Renal pelvis (tissue), 4 donors: ENCODE measurements around the gene FARP1. TPM values are rescaled to one million over a fixed set of nuclear protein-coding genes. Genes with fewer than 3 reads are reported as not detected.
A peak's percentile ranks its signal among the peaks of the same experiment; 100 is the strongest.

Experiments
- DNase-seq: peaks from one replicate; pipeline ENCODE4 v3.0.0-alpha.2; 2013
- polyA plus RNA-seq, 3 donors: library from polyadenylated mRNA; unstranded; fragments of 120-200 nt; gene quantifications; one replicate each; pipeline ENCODE4 v1.2.1, GENCODE V29; 2013; ENCODE audit not compliant: insufficient read length in 3 of 3

FARP1 gene
- polyA plus RNA-seq, 3 donors = 249 to 303 (median 268) TPM

- no peak for DNase-seq
Measured at GRCh38 chr13:98459171-98459681, 316.3 kb downstream of the FARP1 start.

DNA sequence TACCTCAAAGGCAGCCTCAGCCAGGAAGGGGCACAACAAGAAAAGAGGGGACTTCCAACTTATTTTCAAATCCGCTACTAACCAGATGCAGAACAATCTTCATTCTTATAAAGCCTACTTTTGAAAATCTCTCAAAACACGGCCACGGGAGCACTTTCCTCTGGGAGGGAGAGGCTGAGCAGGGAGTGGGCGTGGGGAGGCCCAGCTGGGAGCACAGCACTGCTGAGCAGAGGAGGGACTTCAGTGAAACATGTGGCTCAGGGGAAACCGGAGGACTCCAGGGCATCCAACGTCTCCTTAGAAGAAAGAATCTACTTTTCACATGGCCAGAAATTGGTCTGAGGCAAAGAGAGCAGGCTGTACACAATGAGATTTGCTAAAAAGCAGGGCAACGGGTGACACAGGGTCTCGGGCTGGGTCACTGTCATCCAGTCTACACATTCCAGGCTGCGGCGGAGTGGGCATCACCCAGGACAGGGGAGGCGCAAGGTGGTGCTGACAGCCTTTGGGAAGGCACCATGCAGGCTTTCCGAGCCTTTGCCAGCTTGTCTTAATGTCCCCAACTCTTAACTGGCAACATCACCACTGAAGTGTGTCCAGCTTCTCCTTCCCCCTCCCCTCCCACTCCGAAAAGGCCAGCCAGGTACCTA, 317.0 kb downstream of the FARP1 start:
- DNase-seq = no peak

DNA sequence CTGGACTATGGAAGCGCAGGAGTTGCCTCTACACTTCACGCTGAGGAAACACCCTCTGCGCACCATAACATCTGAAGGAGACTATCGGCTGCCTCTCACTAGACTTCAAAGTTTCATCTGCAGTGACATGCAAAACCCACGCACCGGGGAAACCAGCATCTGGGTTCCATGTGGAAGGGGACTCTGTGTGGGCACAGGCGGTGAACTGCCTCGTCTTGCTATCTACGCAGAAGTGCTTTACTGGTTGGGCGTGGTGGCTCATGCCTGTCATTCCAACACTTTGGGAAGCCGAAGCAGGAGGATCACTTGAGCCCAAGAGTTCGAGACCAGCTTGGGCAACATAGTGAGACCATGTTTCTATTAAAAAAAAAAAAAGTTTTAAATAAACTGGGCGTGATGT, 317.6 kb downstream of the FARP1 start:
- no peak for DNase-seq

- no peak for DNase-seq
Measured at GRCh38 chr13:98461486-98462240, 318.8 kb downstream of the FARP1 start.

GRCh38 chr13:98462241-98462882, 319.5 kb downstream of the FARP1 start:
- no peak for DNase-seq

GRCh38 chr13:98462946-98463345, 320.1 kb downstream of the FARP1 start:
- DNase-seq = no peak

GRCh38 chr13:98466634-98467236, 323.8 kb downstream of the FARP1 start:
- no peak for DNase-seq

DNA sequence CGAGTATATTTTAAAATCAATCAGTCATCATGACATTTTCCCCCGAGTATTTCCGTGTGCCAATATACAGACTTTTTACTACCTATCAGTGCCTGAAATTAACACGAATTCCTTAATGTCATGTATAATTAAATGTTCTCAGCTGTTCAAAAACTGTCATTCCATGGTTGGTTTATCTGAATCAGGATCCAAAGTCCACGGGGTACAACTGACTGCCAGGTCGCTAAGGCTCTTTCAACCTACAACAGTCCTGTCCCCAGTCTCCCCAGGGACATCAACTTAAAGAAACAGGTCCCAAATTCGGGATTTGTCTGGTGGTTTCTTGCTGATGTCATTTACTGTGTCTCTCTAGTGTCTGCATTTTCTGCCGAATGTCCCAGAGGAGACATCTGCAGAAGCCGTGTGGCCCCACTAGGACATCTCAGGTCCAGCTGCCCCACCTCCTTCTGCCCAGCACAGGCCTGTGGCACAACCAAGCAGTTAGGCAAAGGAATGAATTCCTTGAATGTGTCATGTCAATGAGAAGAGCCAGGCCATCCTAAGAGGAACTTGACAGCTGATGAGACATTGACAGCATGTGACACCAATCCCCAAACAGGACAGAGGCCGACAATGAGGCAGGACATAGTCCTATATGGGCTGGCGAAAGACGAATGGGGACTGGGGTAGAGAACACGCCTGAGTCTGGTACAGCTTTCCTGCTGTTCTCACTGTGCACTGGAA, 324.5 kb downstream of the FARP1 start:
- no peak for DNase-seq

DNA sequence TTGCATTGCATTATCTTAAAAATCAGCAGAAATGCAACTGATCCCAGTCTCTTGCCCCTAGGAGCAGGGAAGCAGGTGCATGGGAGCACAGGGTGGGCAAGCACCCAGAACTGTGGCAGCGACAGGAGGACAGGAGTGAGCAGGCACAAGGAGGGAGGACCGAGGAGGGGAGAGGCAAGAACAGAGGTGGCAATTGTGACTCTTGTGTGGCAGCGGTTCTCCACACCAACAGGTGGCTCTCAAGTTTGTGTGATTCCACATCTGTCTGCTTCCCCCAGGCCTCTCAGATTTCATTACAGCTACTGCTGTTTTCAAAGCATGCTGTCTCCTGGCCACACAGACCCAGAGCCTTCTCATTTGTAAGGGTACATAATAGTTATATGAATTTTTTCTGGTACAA, 325.5 kb downstream of the FARP1 start:
- DNase-seq = no peak

GRCh38 chr13:98468929-98469328, 326.0 kb downstream of the FARP1 start:
- DNase-seq = no peak

DNA sequence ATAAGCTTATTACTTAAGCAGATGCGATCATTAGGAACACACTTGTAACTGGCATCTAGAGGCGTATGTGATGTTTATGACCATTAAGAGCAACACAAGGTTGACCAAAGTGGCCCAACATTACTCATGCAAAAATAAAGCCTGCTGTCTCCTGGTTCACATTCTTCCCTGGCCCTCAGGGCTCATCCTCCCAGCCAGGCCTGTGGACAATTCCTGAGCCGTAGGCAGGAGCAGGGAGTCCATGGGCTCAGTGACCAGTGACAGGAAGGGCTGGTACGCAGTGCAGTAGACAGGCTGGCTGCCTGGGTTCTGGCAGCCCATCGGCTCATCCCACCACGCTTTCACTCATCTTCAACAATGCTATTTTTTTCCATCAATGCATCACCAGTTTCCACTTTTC, 328.0 kb downstream of the FARP1 start:
- DNase-seq = no peak

DNA sequence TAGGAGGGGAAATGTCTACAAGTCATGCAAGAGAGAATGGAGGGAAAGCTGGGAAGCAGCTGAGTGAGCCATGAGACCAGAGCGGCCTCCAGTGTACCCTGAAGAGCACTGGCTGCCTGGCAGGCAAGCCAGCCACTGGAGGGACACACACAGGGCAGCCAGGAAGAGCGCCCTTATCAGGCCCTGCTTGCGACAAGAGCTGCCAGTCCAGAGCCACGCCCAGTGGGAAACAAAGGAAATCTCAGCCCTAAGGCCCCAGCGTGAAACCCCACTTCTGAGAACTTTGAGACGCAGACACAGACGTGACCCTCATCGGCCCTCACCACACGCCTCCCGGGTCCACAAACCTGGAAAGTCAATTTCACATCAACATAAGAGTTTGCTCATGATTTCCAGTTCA, 329.0 kb downstream of the FARP1 start:
- DNase-seq = no peak

- no peak for DNase-seq
Measured at GRCh38 chr13:98473135-98473787, 330.4 kb downstream of the FARP1 start.

DNA sequence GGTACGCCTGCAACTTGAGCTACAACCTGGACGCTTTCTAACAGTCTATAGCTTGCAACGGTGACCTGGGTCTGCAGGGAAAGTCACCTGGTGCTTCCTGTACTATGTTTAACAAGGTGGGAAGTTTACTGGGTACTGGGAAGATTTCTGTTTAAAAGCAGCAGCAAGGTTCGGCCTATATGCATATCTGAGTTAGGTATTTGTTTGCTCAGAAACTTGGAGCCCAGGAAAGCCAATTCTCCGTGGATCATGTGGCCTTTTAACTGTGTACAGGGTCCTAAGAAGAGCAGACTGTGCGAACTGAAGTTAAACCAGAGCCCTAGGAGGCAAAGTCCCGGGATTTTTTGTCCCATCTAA, 330.9 kb downstream of the FARP1 start:
- DNase-seq = no peak

DNA sequence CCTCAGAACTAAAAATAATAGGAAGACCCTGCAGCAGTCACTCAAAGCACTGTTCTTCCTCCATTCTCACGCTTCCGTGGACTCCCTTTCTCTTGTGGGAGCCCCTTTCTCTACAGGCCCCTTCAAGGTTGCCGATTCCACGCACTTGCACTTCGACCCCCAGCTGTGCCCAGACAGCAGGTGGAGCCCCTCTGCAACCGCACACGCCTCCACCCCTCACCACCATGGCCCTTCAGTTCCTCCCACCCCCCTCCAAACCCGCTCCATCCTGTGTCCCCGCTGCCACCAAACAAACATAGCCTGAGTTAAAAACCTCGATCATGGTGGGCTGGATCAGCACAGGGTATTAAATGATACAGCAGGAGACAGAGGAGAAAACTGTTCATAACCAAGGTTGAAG, 331.4 kb downstream of the FARP1 start:
- DNase-seq = no peak

GRCh38 chr13:98474761-98475160, 331.9 kb downstream of the FARP1 start:
- DNase-seq = no peak

GRCh38 chr13:98475522-98475921, 332.6 kb downstream of the FARP1 start:
- no peak for DNase-seq

GRCh38 chr13:98476106-98476505, 333.2 kb downstream of the FARP1 start:
- no peak for DNase-seq

GRCh38 chr13:98476538-98476966, 333.7 kb downstream of the FARP1 start:
- DNase-seq = no peak

DNA sequence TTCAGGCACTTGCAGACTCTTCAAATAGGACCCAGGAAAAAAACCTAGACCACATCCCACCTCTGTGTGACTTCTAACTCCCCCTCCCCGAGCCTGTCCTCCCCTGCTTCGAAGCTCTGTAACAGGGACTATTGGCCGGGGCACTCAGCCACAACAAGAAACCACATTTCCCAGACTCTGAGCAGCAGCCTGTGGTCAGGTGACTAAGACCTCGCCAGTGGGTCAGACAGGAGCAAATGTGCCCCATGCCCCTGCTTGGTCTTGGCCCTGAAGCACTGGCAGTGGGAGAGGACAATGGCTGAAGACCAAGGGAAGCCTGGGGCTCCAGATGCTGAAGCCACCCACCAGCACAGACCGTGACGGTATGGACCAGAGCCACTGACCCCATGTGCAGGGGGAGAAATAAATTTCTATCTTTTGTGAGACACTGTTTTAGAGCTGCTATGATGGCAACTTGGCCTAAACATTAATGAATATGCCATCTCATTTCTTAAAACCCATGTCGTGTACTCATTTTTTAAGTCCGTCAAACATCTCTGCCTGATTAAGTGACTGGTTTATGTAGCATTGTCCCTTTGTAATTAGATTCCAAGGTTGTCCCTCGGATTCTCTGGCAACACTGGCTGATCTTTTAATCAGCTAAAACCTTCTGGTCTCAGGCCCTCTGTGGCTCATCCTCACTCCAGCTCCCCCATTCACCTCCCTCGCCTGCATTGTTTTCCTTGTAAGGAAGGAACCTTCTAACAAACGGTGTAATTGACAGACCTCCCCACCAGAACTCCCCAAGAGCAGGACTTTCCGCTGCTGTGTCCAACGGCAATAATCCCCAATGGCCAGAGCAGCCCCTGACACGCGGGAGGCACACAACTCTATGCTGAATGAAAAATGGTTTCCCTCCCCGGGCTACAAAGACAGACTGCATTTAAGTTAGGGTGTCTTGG, 335.6 kb downstream of the FARP1 start:
- DNase-seq = peak; percentile 72
